ENCODE data around the gene RPL27A. TPM values are rescaled to one million over a fixed set of nuclear protein-coding genes. Genes with fewer than 3 reads are reported as not detected.
A peak's percentile ranks its signal among the peaks of the same experiment; 100 is the strongest.

Gene RPL27A
- total and polyA plus RNA-seq, 2 donors (not counting 3 experiments of a cell fraction or from before 2014, with no cell fraction given) = 1,303 to 1,363 TPM

- no peak for TF ChIP-seq POLR2A (IDR thresholded peaks at IDR 0.05; ENCODE audit: low read depth, low read length)
- TF ChIP-seq EZH2 (IDR thresholded peaks at IDR 0.05; ENCODE audit: borderline replicate concordance, low read depth, low read length, severe bottlenecking) = no peak
- TF ChIP-seq POLR2AphosphoS5 (IDR thresholded peaks at IDR 0.05; ENCODE audit: insufficient read depth, low read depth, low read length) = no peak
- TF ChIP-seq FOS (IDR thresholded peaks at IDR 0.05; ENCODE audit: borderline replicate concordance, insufficient read depth, low read length) = peak; percentile 28
- Histone ChIP-seq H3K4me1 (ENCODE audit: control insufficient read depth, extremely low read depth, insufficient read depth, low read length) (peaks cover 55% of the 10 kb centered on the region), H3K4me2 (ENCODE audit: insufficient read depth, low read length) (peak overlapping the region; percentile 39), H3K9me3 (replicated peaks; ENCODE audit: control insufficient read depth, insufficient read depth, low read length) (no peaks in the 10 kb centered on the region), H3K79me2 (ENCODE audit: control insufficient read depth, insufficient read depth, low read length) (no peaks in the 10 kb centered on the region), H3K4me3 (replicated peaks in 1 of 3; ENCODE audit: insufficient read depth in 1 of 3, low read depth in 1 of 3, low read length in 3 of 3) (no peak overlapping the region), H3K27ac (ENCODE audit: insufficient read depth, low read depth, low read length) (peak overlapping the region; percentile 54), H3K27me3 (ENCODE audit: control insufficient read depth in 2 of 2, insufficient read depth in 2 of 2, low read length in 2 of 2) (no peaks in the 10 kb centered on the region), H2AFZ (ENCODE audit: low read depth, low read length) (no peak overlapping the region), H4K20me1 (replicated peaks; ENCODE audit: control insufficient read depth, extremely low read depth, insufficient read depth, low read length) (no peaks in the 10 kb centered on the region), H3K36me3 (ENCODE audit: control insufficient read depth in 2 of 2, extremely low read depth in 1 of 2, insufficient read depth in 2 of 2, low read length in 2 of 2) (no peaks in the 10 kb centered on the region), H3K9me1 (replicated peaks; ENCODE audit: control insufficient read depth, extremely low read depth, insufficient read depth, low read length) (no peaks in the 10 kb centered on the region), H3K9ac (replicated peaks; ENCODE audit: extremely low read depth, insufficient read depth, low read length) (peak overlapping the region; percentile 38)
- FAIRE-seq (peak; percentile 75), DNase-seq (ENCODE audit: low read depth, low spot score) (peak; percentile 17)
- intact Hi-C loops (cut with micrococcal nuclease) (loop anchor here (2.0 kb wide), 1 partner anchor 14 kb away; no protein-coding TSS in a partner anchor), dilution Hi-C loops (cut with MboI; ENCODE audit: extremely low pct_ligation_motif_present, low sequenced_read_pairs) (no loop called here)
- no TSS peak for BruUV-seq (replicated peaks)
- ChIA-PET CTCF (interaction anchor here (1.2 kb wide), 1 partner anchor 15 kb away, joined by 7 read pairs; no protein-coding TSS in a partner anchor), POLR2A (no interaction called here)
Observed at GRCh38 chr11:8714622-8715225, 32.1 kb downstream of the RPL27A start.

- CTCF ChIA-PET = interaction anchor here (1.2 kb wide), 1 partner anchor 16 kb away, joined by 7 read pairs; no protein-coding TSS in a partner anchor
- Histone ChIP-seq H3K9me3 (replicated peaks; ENCODE audit: control insufficient read depth, insufficient read depth, low read length) (no peaks in the 10 kb centered on the region), H3K4me2 (ENCODE audit: insufficient read depth, low read length) (no peak overlapping the region), H3K9me1 (replicated peaks; ENCODE audit: control insufficient read depth, extremely low read depth, insufficient read depth, low read length) (no peaks in the 10 kb centered on the region), H3K4me3 (replicated peaks in 1 of 3; ENCODE audit: insufficient read depth in 1 of 3, low read depth in 1 of 3, low read length in 3 of 3) (no peak overlapping the region), H4K20me1 (replicated peaks; ENCODE audit: control insufficient read depth, extremely low read depth, insufficient read depth, low read length) (no peaks in the 10 kb centered on the region), H3K27me3 (ENCODE audit: control insufficient read depth in 2 of 2, insufficient read depth in 2 of 2, low read length in 2 of 2) (no peaks in the 10 kb centered on the region), H3K4me1 (ENCODE audit: control insufficient read depth, extremely low read depth, insufficient read depth, low read length) (peaks cover 62% of the 10 kb centered on the region), H3K27ac (ENCODE audit: insufficient read depth, low read depth, low read length) (peak overlapping the region; percentile 54), H2AFZ (ENCODE audit: low read depth, low read length) (no peak overlapping the region), H3K79me2 (ENCODE audit: control insufficient read depth, insufficient read depth, low read length) (no peaks in the 10 kb centered on the region), H3K36me3 (ENCODE audit: control insufficient read depth in 2 of 2, extremely low read depth in 1 of 2, insufficient read depth in 2 of 2, low read length in 2 of 2) (no peaks in the 10 kb centered on the region), H3K9ac (replicated peaks; ENCODE audit: extremely low read depth, insufficient read depth, low read length) (peak overlapping the region; percentile 38)
- dilution Hi-C loops (cut with MboI; ENCODE audit: extremely low pct_ligation_motif_present, low sequenced_read_pairs) (no loop called here), intact Hi-C loops (cut with micrococcal nuclease) (loop anchor here (2.0 kb wide), 1 partner anchor 15 kb away; no protein-coding TSS in a partner anchor)
- DNase-seq (ENCODE audit: low read depth, low spot score) (no peak), FAIRE-seq (no peak)
- no peak for TF ChIP-seq MYC (IDR thresholded peaks at IDR 0.05; ENCODE audit: low read depth, low read length)
- TF ChIP-seq MAX (IDR thresholded peaks at IDR 0.05; ENCODE audit: insufficient read depth, insufficient read length) = no peak
- TF ChIP-seq JUN (IDR thresholded peaks at IDR 0.05; ENCODE audit: borderline replicate concordance, insufficient read depth, insufficient read length, low read depth) = no peak
- TF ChIP-seq EZH2 (IDR thresholded peaks at IDR 0.05; ENCODE audit: borderline replicate concordance, low read depth, low read length, severe bottlenecking) = no peak
- no peak for TF ChIP-seq GATA2 (IDR thresholded peaks at IDR 0.05; ENCODE audit: insufficient read depth, insufficient read length, low read depth, low read length)
- BruUV-seq (replicated peaks) = no TSS peak
- POLR2A ChIA-PET = no interaction called here
Observed at GRCh38 chr11:8715501-8715900, 32.9 kb downstream of the RPL27A start.

Measured in endothelial cell of umbilical vein (primary cell).